Epidermal melanocyte (primary cell): ENCODE results near the gene RHOT2.
"Not testable (repeated sequence)": the region's sequence is repeated elsewhere in the genome, so short reads cannot be mapped to it uniquely, and the experiment has no call there.

Experiments used
- DNase-seq: peaks from one replicate; pipeline ENCODE4 v3.0.0; 2011; ENCODE audit warnings: low spot score; ENCODE audit not compliant: insufficient read length

The RHOT2 gene

DNA sequence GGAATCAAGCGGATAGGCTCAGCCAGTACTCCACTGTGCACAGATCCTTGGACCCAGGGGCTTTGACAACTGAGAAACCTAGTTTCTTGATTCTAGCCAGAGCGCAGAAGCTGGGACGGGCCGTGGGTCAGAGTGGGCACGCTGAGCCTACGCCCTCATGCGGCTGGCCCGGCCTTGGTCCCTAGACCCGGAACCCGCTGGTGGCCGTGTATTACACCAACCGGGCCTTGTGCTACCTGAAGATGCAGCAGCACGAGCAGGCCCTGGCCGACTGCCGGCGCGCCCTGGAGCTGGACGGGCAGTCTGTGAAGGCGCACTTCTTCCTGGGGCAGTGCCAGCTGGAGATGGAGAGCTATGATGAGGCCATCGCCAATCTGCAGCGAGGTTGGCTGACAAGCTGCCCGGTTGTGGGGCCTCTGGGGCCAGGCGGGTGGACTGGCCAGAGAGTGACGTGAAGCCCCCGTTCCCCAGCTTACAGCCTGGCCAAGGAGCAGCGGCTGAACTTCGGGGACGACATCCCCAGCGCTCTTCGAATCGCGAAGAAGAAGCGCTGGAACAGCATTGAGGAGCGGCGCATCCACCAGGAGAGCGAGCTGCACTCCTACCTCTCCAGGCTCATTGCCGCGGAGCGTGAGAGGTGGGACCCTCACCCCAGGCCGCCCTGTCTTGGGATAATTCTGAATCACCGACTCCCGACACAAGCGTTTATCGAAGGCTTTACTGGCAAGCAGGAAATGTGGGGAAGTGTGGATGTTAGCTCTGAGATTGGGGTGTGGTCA, 13.2 kb downstream of the RHOT2 start:
- no peak for DNase-seq

DNA sequence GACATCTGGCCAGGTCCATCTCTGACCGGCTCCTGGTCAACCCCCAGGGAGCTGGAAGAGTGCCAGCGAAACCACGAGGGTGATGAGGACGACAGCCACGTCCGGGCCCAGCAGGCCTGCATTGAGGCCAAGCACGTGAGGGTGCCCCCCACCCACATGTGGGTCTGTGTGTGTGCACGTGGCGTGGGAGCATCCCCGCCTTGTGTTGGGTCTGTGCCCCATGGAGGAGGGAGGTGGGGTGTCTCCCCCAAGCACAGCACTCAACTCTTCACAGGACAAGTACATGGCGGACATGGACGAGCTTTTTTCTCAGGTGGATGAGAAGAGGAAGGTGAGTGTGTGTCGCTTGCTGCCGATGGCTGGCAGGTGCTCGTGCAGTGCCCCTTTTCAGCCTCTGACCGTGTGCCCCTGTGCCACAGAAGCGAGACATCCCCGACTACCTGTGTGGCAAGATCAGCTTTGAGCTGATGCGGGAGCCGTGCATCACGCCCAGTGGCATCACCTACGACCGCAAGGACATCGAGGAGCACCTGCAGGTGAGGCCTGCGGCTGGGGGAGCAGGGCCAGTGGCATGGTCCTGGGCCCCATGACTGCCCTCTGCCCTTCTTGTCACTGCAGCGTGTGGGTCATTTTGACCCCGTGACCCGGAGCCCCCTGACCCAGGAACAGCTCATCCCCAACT, 14.0 kb downstream of the RHOT2 start:
- no peak for DNase-seq

DNA sequence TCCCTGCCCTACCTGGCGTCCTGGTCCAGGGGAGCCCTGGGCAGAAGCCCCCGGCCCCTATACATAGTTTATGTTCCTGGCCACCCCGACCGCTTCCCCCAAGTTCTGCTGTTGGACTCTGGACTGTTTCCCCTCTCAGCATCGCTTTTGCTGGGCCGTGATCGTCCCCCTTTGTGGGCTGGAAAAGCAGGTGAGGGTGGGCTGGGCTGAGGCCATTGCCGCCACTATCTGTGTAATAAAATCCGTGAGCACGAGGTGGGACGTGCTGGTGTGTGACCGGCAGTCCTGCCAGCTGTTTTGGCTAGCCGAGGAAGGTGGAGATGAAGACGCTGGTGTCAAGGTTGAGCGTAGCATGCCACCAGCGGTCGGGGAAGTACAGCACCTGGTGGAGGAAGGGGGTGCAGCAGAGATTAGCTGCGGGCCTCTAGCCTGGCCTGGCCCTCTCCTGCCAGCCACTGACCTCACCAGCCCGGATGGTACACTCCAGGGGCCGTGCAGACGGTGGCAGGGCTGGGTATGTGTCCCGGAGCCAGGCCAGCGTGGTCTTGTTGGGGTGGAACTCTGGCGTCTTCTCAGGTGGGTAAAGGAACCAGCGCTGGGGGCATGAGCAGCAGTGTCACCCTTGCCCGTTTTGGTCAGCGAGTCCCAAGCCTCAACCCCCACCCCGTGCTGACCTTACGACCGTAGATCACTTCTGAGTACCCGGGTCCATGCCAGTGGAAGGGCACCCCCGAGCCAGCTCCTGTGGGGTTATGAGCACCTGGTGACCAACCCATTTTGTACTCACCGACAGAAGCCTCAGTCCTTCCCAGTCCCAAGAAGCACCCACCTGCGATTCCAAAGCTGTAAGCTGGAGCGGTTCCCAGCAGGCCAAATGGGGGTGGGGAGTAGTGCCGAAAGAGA, 14.8 kb downstream of the RHOT2 start:
- DNase-seq: no peak

DNA sequence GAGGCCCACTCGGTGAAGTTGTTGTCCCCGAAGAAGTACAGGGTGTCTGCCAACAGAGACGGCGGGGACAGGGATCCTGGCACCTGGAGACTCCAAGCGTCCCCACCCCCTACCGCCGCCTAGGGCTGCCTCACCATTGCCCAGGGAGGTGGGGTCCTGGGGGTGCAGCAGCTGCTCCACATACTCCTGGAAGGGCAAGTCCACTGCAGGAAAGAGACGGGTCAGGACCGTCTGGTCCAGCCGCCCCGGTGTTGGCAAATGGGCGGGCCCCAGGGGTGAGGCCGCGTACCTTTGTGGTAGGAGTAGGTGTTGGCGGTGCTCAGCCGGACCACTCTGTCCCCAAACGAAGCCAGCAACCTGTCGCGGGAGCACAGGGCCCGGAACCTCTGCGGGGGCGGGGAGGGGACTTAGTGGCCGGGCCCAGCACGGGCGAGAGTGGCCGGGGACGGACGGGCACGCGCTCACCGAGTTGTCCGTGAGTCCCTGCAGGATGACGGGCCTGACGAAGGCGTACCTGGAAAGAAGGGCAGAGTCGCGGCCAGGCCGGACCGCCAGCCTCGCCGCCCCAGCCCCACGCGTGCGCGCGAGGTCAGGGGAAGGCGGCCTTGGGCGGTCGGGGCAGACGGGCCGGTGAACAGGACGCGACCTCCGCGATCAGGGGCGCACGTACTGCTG, 15.6 kb downstream of the RHOT2 start:
- DNase-seq: no peak

DNA sequence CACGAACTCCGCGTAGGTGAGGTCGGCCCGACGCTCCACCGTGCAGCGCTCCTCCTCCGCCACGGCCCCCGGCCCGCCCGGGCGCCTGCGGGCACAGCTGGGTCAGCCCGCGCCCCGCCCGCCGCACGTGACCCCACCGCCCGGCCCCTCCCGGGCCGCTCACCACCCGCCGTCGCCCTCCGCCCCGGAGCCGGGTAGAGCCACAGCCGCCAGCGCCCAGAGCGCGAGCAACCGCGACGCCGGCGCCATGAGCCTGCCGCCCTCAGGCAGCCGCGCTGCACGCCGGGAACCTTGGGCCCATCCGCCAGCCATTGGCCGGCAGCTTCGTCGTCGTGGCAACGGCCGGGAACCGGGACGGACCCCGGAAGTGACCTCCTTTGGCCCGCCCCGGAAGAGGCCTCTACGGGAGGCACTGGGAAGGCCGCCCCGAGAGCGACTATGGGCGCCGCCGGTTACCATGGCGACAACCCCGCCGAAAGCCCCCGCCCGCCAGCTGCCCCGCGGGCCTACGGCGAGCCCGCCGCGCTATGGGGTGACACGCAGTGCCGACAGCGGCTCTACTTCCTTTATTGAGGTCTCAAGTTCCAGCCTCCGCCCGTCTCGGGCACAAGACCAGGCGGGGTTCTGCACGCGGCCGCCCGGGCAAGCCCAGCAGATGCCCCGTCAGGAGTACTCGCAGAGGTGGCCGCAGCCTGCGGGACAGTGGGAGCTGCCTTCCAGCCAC, 16.3 kb downstream of the RHOT2 start, which contains the start of gene JMJD8:
Gene JMJD8, minus strand, starts transcription at position 264 of the 724 bp plus-strand sequence. Its CDS starts 15 bp downstream, at position 249.
- peak; percentile 99 for DNase-seq

DNA sequence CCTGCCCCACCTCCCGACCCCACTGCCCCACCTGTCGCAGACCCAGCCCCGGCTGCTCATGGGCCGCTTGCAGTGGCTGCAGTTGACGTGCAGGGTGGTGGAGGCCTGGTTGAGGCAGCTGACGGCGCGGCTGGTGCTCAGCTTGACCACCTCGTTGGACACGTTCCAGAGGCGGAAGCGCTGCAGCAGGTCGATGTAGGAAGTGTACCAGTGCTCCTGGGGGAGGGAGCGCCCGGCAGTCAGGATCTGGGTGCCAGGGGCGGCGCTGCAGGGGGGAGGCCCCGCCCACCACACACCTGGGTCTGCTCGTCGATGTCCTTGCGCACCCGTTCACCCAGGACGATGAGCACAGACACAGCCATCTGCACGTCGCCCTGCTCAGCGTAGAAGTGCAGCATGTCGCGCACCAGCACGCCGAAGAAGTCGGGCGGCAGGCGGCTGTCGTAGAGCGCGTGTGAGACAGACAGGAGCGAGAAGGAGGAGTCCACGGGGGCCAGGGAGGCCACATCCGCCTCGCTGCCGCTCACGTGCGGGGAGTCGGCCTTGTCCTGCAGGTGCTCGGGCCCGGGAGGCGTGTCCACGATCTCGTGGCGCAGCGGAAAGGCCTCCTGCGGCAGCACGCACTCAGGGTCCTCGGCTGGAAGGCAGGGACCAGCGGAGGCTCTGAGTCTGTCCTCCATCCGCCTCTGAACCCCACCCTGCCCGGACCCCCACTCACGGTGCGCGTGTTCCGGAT, 17.2 kb downstream of the RHOT2 start:
- DNase-seq: no peak

DNA sequence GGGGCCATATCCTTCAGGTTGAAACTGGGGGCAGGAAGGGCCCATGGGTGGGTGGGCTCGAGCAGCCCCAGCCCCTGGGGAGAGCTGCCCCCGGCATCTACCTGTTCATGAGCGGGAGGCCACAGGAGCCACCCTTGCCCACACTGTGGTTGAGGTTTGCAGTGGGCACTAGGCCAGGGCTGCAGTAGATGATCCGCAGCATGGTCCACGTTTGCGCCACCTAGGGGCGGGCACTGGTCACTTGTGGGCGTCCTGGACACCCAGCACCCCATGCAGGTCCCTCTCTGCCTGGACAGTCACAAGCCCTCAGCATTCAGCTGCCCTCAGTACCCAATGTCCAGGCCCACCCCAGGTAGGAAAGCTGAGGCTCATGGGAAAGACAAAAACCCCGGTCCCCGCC, 18.0 kb downstream of the RHOT2 start:
- no peak for DNase-seq

DNA sequence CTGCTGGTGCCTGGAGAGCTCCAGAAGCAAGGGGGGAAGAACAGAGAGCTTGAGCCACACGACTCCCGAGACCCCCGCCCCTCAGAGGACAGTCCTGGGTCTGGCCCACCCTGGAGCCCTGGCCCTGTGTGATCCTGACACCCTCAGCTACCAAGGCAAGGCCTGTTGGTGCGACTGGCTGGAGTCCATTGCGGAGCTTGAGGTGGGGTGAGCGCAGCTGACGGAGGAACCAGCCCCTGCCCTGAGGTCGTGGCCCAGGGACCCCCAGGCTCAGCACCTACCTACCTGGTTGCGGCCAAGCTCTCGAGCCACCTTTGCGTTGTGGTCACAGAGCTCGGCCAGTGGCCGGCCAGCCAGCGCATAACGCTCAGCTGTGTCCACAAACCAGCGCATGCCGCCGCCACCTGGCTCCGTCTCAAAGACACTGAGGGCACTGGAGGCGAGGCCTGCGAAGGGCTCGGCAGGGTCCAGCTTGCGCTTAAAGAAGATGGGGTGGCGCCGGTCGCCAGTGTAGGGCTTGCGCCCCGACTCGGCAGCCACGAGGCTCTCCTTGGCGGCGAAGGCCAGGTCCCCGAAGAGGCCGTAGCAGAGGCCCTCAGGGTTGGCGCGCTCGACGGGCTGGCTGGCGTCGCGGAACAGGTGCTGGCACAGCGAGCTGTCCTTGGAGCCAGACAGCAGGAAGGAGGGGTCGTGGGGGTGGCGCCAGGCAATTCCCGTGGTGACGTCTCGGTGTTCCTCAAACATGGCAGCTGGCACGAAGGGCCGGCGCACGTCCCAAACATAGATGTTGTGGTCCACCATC, 18.7 kb downstream of the RHOT2 start:
- no peak for DNase-seq

DNA sequence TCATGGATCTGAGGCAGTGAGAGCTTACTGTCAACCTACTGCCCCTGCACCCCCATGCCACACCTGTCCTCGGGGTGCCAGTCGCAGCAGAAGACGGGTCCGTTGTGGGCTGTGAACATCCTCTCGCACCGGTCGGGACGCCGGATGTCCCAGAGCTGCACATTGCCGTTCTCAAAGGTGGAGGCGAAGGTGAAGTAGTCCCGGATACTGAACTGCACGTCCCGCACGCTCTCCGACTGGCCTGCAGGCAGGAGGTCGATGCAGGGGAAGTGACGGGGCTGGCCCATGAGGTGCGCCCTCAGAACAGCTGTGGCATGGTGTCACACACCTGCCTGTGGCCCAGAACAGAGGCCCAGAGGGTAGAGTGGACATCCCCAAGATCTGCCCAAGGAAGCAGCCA, 19.6 kb downstream of the RHOT2 start:
- DNase-seq: no peak

DNA sequence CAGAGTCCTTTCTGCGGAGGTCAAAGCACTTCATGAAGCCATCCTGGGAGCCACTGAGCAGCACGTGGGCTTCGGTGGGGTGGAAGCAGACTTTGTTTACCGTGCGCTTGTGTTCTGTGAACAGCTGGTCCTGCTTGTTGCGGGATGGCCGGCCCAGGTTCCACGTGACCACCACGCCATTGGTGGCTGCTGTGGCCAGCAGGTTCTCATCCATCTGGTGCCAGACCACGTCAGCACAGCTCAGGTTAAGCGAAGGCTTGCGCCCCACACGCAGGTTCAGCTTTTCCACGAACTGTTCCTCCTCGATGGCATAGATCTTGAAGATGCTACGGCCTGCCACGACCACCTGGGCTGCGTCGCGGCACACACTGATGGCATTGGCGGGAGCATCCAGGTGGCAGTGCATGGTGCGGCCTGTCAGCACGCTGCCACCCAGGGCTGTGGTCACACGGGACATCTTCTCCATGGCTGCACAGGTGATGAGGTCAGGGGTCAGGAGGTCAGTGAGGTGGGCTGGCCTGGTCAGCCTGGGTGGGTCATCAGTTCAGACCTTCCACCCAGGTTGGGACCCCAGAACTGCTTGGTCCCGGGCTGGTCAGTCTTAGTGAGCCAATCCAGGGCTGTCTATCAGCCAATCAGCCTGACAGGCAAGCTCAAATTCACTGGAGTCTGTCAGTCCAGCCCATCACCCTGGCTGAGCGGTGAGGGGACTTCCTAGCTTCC, 21.4 kb downstream of the RHOT2 start:
- DNase-seq: no peak

DNA sequence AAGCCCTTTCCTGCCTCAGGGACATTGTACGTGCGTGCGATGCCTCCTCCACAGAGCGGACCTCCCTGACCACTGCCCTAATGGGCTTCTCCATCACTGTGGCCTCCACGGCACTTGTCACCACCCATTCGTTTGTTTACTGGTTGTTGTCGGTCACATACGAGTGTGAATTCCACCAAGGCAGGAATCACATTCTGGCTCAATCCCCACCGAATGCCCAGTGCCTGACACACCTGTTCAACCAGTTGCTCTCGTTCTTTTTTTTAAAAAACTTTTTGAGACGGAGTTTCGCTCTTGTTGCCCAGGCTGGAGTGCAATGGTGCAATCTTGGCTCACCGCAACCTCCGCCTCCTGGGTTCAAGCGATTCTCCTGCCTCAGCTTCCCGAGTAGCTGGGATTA, 23.3 kb downstream of the RHOT2 start:
- DNase-seq: not testable (repeated sequence)

DNA sequence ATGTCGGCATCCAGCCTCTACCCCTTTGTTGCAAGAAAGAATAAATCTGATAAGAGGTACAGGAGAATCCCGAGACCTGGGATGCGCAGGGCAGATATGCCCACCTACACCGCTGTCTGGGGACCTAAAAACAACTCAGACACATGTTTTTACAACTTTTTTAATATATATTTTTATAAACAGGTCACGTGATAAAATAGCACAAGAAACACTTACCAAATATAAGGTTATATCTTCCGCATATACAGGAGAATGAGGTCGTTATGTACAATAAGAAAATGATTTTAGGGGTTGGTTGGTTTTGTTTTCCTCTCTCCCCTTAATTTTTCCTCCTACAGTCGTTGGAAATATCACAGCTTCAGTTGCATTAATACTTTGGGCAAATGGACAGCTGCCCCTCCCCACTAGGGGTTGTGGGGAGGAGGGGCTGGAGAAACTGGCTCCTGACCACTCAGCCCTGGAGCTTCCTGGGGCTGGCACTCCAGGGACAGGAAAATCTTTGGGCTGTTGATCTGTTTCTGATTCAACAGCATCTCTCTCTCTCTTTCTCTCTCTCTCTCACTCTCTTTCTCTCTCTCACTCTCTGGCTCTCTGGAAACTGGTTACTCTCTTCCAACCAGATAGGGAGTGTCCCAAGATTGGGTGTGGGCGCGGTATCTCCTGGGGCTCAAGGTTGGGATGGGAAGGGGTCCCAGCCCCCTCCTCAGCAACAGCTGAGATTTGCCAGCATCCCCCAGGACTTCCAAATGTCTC, 24.6 kb downstream of the RHOT2 start:
- DNase-seq: peak; percentile 16

DNA sequence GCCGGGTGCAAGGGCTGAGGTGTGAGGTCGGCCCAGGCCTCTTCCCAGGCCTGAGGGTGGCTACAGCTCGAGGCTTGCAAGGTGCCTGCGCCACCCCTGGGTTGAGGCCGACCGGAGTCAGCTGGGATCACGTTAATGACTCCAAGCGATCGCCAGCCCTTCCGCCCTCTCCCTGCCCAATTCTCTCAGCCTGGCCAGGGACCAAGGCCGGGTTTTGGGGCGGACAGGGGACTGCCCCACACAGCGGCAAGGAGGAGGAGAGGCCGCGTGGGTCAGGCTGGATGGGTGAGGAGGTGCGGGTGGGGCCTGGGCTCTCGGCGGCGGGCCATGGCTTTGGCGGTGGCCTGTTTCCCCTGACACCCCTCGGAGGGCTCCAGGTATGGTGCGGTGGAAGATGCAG, 25.4 kb downstream of the RHOT2 start:
- DNase-seq: no peak

DNA sequence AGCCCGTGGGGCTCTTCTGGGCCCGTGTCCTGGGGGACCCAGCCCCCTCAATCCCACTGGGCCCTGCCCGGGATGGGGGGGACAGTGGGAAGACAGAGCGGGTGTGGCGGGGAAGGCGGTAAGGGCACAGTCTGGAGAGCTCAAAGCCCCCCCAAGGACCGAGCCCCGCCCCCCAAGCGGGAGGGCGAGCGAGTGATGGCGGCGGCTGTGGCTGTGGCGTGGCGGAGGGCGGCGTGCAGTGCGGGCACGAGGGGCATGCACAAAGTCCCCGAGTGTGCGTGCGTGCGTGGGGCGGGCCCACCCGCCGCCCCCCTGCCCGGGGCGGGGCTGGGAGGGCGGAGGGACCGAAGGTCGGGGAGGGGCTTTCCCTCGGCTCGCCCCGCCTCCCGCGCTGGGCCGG, 25.8 kb downstream of the RHOT2 start:
- no peak for DNase-seq

DNA sequence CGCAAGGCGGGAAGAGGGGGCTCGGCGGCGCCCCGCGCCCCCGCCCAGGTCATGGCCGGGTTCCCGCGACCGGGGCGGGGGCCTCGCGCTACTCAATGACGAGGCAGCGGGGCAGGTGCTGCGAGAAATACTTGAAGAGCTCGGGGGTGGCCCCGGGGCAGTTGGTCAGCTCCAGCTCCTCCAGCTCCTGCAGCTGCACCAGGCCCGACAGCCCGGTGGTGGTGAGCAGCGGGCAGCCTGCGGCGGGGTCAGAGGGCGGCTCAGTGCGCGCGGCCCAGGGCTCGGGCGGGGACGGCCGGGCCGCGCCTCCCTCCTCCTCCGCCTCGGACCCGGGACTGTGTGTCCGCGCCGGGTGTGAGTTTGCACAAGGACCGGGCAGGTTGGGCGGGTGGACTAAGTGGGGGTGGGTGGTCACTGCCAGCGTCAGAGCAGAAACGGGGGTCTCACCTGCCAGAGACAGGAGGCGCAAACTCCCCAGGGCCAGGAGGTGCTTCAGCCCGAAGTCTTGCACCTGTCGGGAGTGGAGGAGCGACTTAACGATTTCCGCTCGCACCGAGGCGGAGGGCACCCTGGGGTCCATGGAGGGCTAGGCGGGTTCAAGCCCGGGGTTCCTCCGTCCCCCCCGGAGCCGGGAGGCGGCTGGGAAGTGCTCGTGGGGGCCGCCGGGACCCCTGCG, 26.4 kb downstream of the RHOT2 start:
- DNase-seq: no peak

DNA sequence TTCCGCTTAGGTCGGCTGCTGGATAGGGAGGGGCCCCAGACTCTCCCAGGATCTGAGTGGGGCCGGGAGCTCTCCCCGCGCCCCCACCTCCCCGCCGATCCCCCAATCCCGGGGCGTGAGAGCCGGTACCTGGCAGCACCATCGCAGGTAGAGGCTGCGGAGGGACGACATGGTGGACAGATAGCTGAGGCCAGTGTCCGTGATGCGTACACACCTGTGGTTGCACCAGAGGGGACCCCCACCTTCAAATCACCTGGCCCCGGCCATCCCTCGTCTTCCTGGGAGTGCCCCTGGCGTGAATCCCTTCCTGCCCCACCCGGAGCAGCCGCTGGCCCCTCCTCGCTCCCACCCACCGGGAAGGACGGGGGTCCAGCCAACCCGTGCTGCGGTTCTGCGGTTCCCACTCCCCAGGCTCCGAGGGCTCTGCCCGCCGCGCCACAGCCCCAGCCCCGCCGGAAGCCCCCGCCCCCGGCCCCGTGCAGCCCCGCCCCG, 27.0 kb downstream of the RHOT2 start:
- no peak for DNase-seq
